GM19438 (cell line): ENCODE data around the gene SLC9C1.

Source experiments
- ATAC-seq: cut with Tn5 transposase; IDR thresholded peaks from one replicate; pipeline ENCODE4 v1.9.1; 2021; ENCODE audit warnings: low read depth; ENCODE audit not compliant: unreplicated experiment

SLC9C1 gene

GRCh38 chr3:112308151-112308911 lies 14.3 kb upstream of the SLC9C1 start:
- ATAC-seq, result no peak

- no peak for ATAC-seq
These were observed 13.5 kb upstream of the SLC9C1 start for GRCh38 chr3:112307557-112307956.

- ATAC-seq, result no peak
These were observed 12.8 kb upstream of the SLC9C1 start for GRCh38 chr3:112306825-112307224.

GRCh38 chr3:112304611-112305010 lies 10.6 kb upstream of the SLC9C1 start:
- ATAC-seq, result no peak

- no peak for ATAC-seq
These were observed 9.8 kb upstream of the SLC9C1 start for GRCh38 chr3:112303764-112304325.

GRCh38 chr3:112302881-112303763 lies 9.1 kb upstream of the SLC9C1 start:
- no peak for ATAC-seq

- no peak for ATAC-seq
These were observed 8.3 kb upstream of the SLC9C1 start for GRCh38 chr3:112302150-112302830.

GRCh38 chr3:112298781-112299180 lies 4.8 kb upstream of the SLC9C1 start:
- no peak for ATAC-seq

GRCh38 chr3:112297714-112298113 lies 3.7 kb upstream of the SLC9C1 start:
- no peak for ATAC-seq

GRCh38 chr3:112289011-112289410 lies 5.0 kb downstream of the SLC9C1 start:
- ATAC-seq, result no peak

- no peak for ATAC-seq
These were observed 13.8 kb downstream of the SLC9C1 start for GRCh38 chr3:112280266-112280665.

GRCh38 chr3:112273536-112273935 lies 20.5 kb downstream of the SLC9C1 start:
- no peak for ATAC-seq

GRCh38 chr3:112261742-112262141 lies 32.3 kb downstream of the SLC9C1 start:
- no peak for ATAC-seq

- no peak for ATAC-seq
These were observed 33.5 kb downstream of the SLC9C1 start for GRCh38 chr3:112260563-112260962.

- no peak for ATAC-seq
These were observed 40.6 kb downstream of the SLC9C1 start for GRCh38 chr3:112253301-112253971.

GRCh38 chr3:112247900-112248299 lies 46.1 kb downstream of the SLC9C1 start:
- ATAC-seq, result no peak

- ATAC-seq, result no peak
These were observed 46.7 kb downstream of the SLC9C1 start for GRCh38 chr3:112247350-112247749.

- no peak for ATAC-seq
These were observed 60.9 kb downstream of the SLC9C1 start for GRCh38 chr3:112233083-112233482.

GRCh38 chr3:112231727-112232126 lies 62.3 kb downstream of the SLC9C1 start:
- no peak for ATAC-seq

GRCh38 chr3:112230033-112230432 lies 64.0 kb downstream of the SLC9C1 start:
- no peak for ATAC-seq
